ENCODE data around the gene RASSF4.

RASSF4 gene

GRCh38 chr10:44914891-44915290, 44.7 kb upstream of the RASSF4 start:
- H3K27ac ChIP-seq (ENCODE audit: low read length) = peak overlapping the region; percentile 93
- TF ChIP-seq CTCF (IDR thresholded peaks at IDR 0.05; ENCODE audit: borderline replicate concordance, extremely low read depth, low read length, poor library complexity, severe bottlenecking) (no peak), EZH2 (IDR thresholded peaks at IDR 0.05; ENCODE audit: borderline replicate concordance, low read depth, low read length, severe bottlenecking) (no peak)
- H2AFZ ChIP-seq (ENCODE audit: low read depth, low read length) = peak overlapping the region; percentile 60
- DNase-seq (no peak), ATAC-seq (ENCODE audit: insufficient read depth, low read depth) (no peak)
- peaks cover 2% of the 10 kb centered on the region for H3K9me3 ChIP-seq (ENCODE audit: insufficient read depth, low read length, severe bottlenecking)
- no peaks in the 10 kb centered on the region for H3K27me3 ChIP-seq (ENCODE audit: insufficient read depth, low read length, poor library complexity)
- peak overlapping the region; percentile 55 for H3K9ac ChIP-seq (ENCODE audit: low read depth, low read length)
- peaks cover 37% of the 10 kb centered on the region for H3K4me1 ChIP-seq (ENCODE audit: insufficient read depth, low read length)
- H3K79me2 ChIP-seq (ENCODE audit: insufficient read depth, low read length) = no peaks in the 10 kb centered on the region
- no peaks in the 10 kb centered on the region for H4K20me1 ChIP-seq (ENCODE audit: insufficient read depth, low read length)
- no peaks in the 10 kb centered on the region for H3K36me3 ChIP-seq (ENCODE audit: insufficient read depth, low read length)
- H3K4me2 ChIP-seq (ENCODE audit: insufficient read depth, low read length) = no peak overlapping the region
- no peak overlapping the region for H3K4me3 ChIP-seq (ENCODE audit: low read depth in 1 of 2, low read length in 2 of 2)

- Histone ChIP-seq H3K27me3 (ENCODE audit: insufficient read depth, low read length, poor library complexity) (no peaks in the 10 kb centered on the region), H3K4me2 (ENCODE audit: insufficient read depth, low read length) (no peak overlapping the region), H3K79me2 (ENCODE audit: insufficient read depth, low read length) (no peaks in the 10 kb centered on the region), H3K27ac (ENCODE audit: low read length) (no peak overlapping the region), H2AFZ (ENCODE audit: low read depth, low read length) (no peak overlapping the region), H3K36me3 (ENCODE audit: insufficient read depth, low read length) (no peaks in the 10 kb centered on the region), H3K9me3 (ENCODE audit: insufficient read depth, low read length, severe bottlenecking) (peaks cover 2% of the 10 kb centered on the region), H3K9ac (ENCODE audit: low read depth, low read length) (no peak overlapping the region), H4K20me1 (ENCODE audit: insufficient read depth, low read length) (no peaks in the 10 kb centered on the region), H3K4me3 (ENCODE audit: low read depth in 1 of 2, low read length in 2 of 2) (no peak overlapping the region), H3K4me1 (ENCODE audit: insufficient read depth, low read length) (peaks cover 37% of the 10 kb centered on the region)
- ATAC-seq (ENCODE audit: insufficient read depth, low read depth) = no peak
- DNase-seq = no peak
- no peak for TF ChIP-seq CTCF (IDR thresholded peaks at IDR 0.05; ENCODE audit: borderline replicate concordance, extremely low read depth, low read length, poor library complexity, severe bottlenecking)
- TF ChIP-seq EZH2 (IDR thresholded peaks at IDR 0.05; ENCODE audit: borderline replicate concordance, low read depth, low read length, severe bottlenecking) = no peak
These were observed 43.2 kb upstream of the RASSF4 start for GRCh38 chr10:44916429-44916828.

GRCh38 chr10:44917848-44918247, 41.8 kb upstream of the RASSF4 start:
- Histone ChIP-seq H3K79me2 (ENCODE audit: insufficient read depth, low read length) (no peaks in the 10 kb centered on the region), H2AFZ (ENCODE audit: low read depth, low read length) (no peak overlapping the region), H3K27ac (ENCODE audit: low read length) (no peak overlapping the region), H3K36me3 (ENCODE audit: insufficient read depth, low read length) (no peaks in the 10 kb centered on the region), H3K4me1 (ENCODE audit: insufficient read depth, low read length) (peaks cover 26% of the 10 kb centered on the region), H3K9me3 (ENCODE audit: insufficient read depth, low read length, severe bottlenecking) (peaks cover 2% of the 10 kb centered on the region), H3K27me3 (ENCODE audit: insufficient read depth, low read length, poor library complexity) (no peaks in the 10 kb centered on the region), H3K4me2 (ENCODE audit: insufficient read depth, low read length) (no peak overlapping the region), H4K20me1 (ENCODE audit: insufficient read depth, low read length) (no peaks in the 10 kb centered on the region), H3K9ac (ENCODE audit: low read depth, low read length) (no peak overlapping the region), H3K4me3 (ENCODE audit: low read depth in 1 of 2, low read length in 2 of 2) (no peak overlapping the region)
- ATAC-seq (ENCODE audit: insufficient read depth, low read depth) (no peak), DNase-seq (no peak)
- TF ChIP-seq CTCF (IDR thresholded peaks at IDR 0.05; ENCODE audit: borderline replicate concordance, extremely low read depth, low read length, poor library complexity, severe bottlenecking) (no peak), EZH2 (IDR thresholded peaks at IDR 0.05; ENCODE audit: borderline replicate concordance, low read depth, low read length, severe bottlenecking) (no peak)

- no peaks in the 10 kb centered on the region for H3K36me3 ChIP-seq (ENCODE audit: insufficient read depth, low read length)
- H3K4me1 ChIP-seq (ENCODE audit: insufficient read depth, low read length) = peaks cover 2% of the 10 kb centered on the region
- peaks cover 2% of the 10 kb centered on the region for H3K9me3 ChIP-seq (ENCODE audit: insufficient read depth, low read length, severe bottlenecking)
- H2AFZ ChIP-seq (ENCODE audit: low read depth, low read length) = no peak overlapping the region
- no peaks in the 10 kb centered on the region for H3K27me3 ChIP-seq (ENCODE audit: insufficient read depth, low read length, poor library complexity)
- no peaks in the 10 kb centered on the region for H4K20me1 ChIP-seq (ENCODE audit: insufficient read depth, low read length)
- no peak overlapping the region for H3K4me3 ChIP-seq (ENCODE audit: low read depth in 1 of 2, low read length in 2 of 2)
- H3K79me2 ChIP-seq (ENCODE audit: insufficient read depth, low read length) = no peaks in the 10 kb centered on the region
- H3K4me2 ChIP-seq (ENCODE audit: insufficient read depth, low read length) = no peak overlapping the region
- ATAC-seq (ENCODE audit: insufficient read depth, low read depth) (no peak), DNase-seq (no peak)
- no peak for TF ChIP-seq CTCF (IDR thresholded peaks at IDR 0.05; ENCODE audit: borderline replicate concordance, extremely low read depth, low read length, poor library complexity, severe bottlenecking)
- no peak for TF ChIP-seq EZH2 (IDR thresholded peaks at IDR 0.05; ENCODE audit: borderline replicate concordance, low read depth, low read length, severe bottlenecking)
- H3K27ac ChIP-seq (ENCODE audit: low read length) = no peak overlapping the region
- H3K9ac ChIP-seq (ENCODE audit: low read depth, low read length) = no peak overlapping the region
These were observed 39.4 kb upstream of the RASSF4 start for GRCh38 chr10:44920252-44920651.

Data from DND-41 (cell line).